ENCODE results near the gene LY6G6F. TPM values are rescaled to one million over a fixed set of nuclear protein-coding genes. Genes with fewer than 3 reads are reported as not detected.
A peak's percentile ranks its signal among the peaks of the same experiment; 100 is the strongest.

LY6G6F gene
- polyA plus RNA-seq, 1 of the 3 experiments (the other 2 are of a cell fraction), result not detected

DNA sequence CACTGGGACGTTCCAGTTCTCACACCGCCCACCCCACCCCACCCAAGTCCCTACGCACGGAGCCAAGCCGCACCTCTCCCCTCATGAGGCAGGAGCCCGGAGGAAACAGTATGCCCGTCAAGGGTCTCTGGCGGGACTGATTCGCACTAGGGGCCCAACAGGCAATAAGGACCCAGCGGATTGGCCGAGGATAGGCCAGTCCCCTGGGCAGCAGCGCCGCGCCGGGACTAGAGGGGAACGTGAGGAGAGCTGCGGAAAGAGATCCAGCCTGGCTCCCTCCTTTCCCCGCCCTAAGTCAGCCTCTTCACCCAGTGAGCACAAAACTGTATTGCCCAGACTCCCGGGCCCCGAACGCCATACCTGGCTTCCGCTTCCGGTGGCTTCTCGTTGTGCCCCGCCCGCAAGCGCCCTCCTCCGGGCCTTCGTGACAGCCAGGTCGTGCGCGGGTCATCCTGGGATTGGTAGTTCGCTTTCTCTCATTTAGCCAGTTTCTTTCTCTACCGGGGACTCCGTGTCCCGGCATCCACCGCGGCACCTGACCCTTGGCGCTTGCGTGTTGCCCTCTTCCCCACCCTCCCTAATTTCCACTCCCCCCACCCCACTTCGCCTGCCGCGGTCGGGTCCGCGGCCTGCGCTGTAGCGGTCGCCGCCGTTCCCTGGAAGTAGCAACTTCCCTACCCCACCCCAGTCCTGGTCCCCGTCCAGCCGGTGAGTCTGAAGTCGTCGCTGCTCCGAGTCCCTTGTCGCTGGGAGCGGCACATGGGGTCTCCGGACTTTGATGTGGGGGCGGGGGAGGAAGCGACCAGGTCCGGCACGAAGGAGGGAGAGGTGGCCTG, 40.9 kb upstream of the LY6G6F start, which contains the start of gene CSNK2B:
CSNK2B (plus strand) TSS at position 580 of the 836 bp plus-strand sequence. CDS start 752 bp downstream, outside the sequence.
- WGBS (ENCODE audit: low lambda C conversion rate), result under 1% methylated on average over 45 of the region's 63 CpGs
- no peaks in the 10 kb centered on the region for H3K27me3 ChIP-seq (ENCODE audit: insufficient read depth)
- H3K4me3 ChIP-seq (ENCODE audit: low read depth in 2 of 2, low read length in 1 of 2), result peak within 1 kb of the TSS; percentile 86 to 89
- ChIA-PET CTCF (interaction anchor here (1.0 to 2.8 kb wide), 4 partner anchors 12 to 173 kb away, joined by 3 to 10 read pairs (median 4); partner anchors contain the start of gene BAG6), POLR2A (interaction anchor here (0.6 to 1.8 kb wide), 8 partner anchors 9 to 1306 kb away, joined by 3 to 20 read pairs (median 3); partner anchors contain the start of genes AGPAT1, BAG6, EHMT2 and LSM2)
- DNase-seq, result peak; percentile 96
- peaks cover 70% of the 10 kb centered on the region for H3K79me2 ChIP-seq (ENCODE audit: insufficient read depth)
- H3K9me3 ChIP-seq, result no peaks in the 10 kb centered on the region
- peak within 1 kb of the TSS; percentile 92 for H3K9ac ChIP-seq
- H3K9me2 ChIP-seq, result no peaks in the 10 kb centered on the region
- peaks cover 41 to 48% of the 10 kb centered on the region in 2 experiments for H3K36me3 ChIP-seq (replicated peaks in 1 of 2; ENCODE audit: control insufficient read depth in 1 of 2, insufficient read depth in 2 of 2, low read length in 1 of 2)
- H3K4me1 ChIP-seq (ENCODE audit: control insufficient read depth in 1 of 2, insufficient read depth in 2 of 2, low read depth in 1 of 2, low read length in 1 of 2), result peaks cover 17 to 18% of the 10 kb centered on the region in 2 experiments; a peak in 3 of 4 replicates
- H3F3A ChIP-seq (replicated peaks; ENCODE audit: insufficient read depth), result peaks cover 24% of the 10 kb centered on the region
- H2AFZ ChIP-seq (ENCODE audit: low read depth), result peak within 1 kb of the TSS; percentile 58
- peak within 1 kb of the TSS; percentile 87 to 92 for H3K27ac ChIP-seq (ENCODE audit: low read depth in 2 of 2, low read length in 1 of 2)
- H3K4me2 ChIP-seq, result peak within 1 kb of the TSS; percentile 97
- no peaks in the 10 kb centered on the region for H4K20me1 ChIP-seq (ENCODE audit: insufficient read depth)
- TF ChIP-seq RCOR1 (IDR thresholded peaks at IDR 0.05; ENCODE audit: low read length) (no peak), ELF1 (IDR thresholded peaks at IDR 0.05) (peak; percentile 92), FOXM1 (IDR thresholded peaks at IDR 0.05; ENCODE audit: low read depth) (no peak), TCF12 (IDR thresholded peaks at IDR 0.05) (peak; percentile 15; the same call in 1 of the 2 replicates), NRF1 (IDR thresholded peaks at IDR 0.05; ENCODE audit: low read depth, low read length) (peak; percentile 63), JUND (IDR thresholded peaks at IDR 0.05) (no peak), RAD21 (IDR thresholded peaks at IDR 0.05; ENCODE audit: low read length) (no peak), POLR2AphosphoS5 (IDR thresholded peaks at IDR 0.05; ENCODE audit: low read depth, low read length) (peak; percentile 82), FOSL2 (IDR thresholded peaks at IDR 0.05; ENCODE audit: borderline replicate concordance, low read depth) (no peak), TEAD4 (IDR thresholded peaks at IDR 0.05; ENCODE audit: borderline replicate concordance, insufficient read depth) (no peak), GATA2 (CRISPR knock-in tag; IDR thresholded peaks at IDR 0.05) (no peak), EP300 (IDR thresholded peaks at IDR 0.05; ENCODE audit: borderline replicate concordance in 1 of 2, low read depth in 1 of 2, low read length in 1 of 2) (peak in 1 of 2 experiments; percentile 5; a peak in 1 of 4 replicates), EZH2phosphoT487 (IDR thresholded peaks at IDR 0.05; ENCODE audit: borderline replicate concordance, low read depth) (no peak), FOXJ3 (CRISPR knock-in tag; IDR thresholded peaks at IDR 0.05) (peak; percentile 18; the same call in 1 of the 2 replicates), TAF1 (IDR thresholded peaks at IDR 0.05; ENCODE audit: borderline replicate concordance, low read depth, low read length) (peak; percentile 59), GABPA (IDR thresholded peaks at IDR 0.05; ENCODE audit: low read depth) (peak; percentile 94)
- TF ChIP-seq, protein P1, sequence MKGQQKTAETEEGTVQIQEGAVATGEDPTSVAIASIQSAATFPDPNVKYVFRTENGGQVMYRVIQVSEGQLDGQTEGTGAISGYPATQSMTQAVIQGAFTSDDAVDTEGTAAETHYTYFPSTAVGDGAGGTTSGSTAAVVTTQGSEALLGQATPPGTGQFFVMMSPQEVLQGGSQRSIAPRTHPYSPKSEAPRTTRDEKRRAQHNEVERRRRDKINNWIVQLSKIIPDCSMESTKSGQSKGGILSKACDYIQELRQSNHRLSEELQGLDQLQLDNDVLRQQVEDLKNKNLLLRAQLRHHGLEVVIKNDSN (IDR thresholded peaks at IDR 0.05; ENCODE audit: borderline replicate concordance, low read depth), result peak; percentile 66; the same call in 1 of the 2 replicates
- TF ChIP-seq, protein P2, sequence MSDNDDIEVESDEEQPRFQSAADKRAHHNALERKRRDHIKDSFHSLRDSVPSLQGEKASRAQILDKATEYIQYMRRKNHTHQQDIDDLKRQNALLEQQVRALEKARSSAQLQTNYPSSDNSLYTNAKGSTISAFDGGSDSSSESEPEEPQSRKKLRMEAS (IDR thresholded peaks at IDR 0.05; ENCODE audit: low read depth), result peak; percentile 72
- TF ChIP-seq, protein P3, sequence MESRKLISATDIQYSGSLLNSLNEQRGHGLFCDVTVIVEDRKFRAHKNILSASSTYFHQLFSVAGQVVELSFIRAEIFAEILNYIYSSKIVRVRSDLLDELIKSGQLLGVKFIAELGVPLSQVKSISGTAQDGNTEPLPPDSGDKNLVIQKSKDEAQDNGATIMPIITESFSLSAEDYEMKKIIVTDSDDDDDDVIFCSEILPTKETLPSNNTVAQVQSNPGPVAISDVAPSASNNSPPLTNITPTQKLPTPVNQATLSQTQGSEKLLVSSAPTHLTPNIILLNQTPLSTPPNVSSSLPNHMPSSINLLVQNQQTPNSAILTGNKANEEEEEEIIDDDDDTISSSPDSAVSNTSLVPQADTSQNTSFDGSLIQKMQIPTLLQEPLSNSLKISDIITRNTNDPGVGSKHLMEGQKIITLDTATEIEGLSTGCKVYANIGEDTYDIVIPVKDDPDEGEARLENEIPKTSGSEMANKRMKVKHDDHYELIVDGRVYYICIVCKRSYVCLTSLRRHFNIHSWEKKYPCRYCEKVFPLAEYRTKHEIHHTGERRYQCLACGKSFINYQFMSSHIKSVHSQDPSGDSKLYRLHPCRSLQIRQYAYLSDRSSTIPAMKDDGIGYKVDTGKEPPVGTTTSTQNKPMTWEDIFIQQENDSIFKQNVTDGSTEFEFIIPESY (IDR thresholded peaks at IDR 0.05; ENCODE audit: borderline replicate concordance, low read depth), result peak; percentile 35; the same call in 1 of the 2 replicates
- TF ChIP-seq, protein P4, sequence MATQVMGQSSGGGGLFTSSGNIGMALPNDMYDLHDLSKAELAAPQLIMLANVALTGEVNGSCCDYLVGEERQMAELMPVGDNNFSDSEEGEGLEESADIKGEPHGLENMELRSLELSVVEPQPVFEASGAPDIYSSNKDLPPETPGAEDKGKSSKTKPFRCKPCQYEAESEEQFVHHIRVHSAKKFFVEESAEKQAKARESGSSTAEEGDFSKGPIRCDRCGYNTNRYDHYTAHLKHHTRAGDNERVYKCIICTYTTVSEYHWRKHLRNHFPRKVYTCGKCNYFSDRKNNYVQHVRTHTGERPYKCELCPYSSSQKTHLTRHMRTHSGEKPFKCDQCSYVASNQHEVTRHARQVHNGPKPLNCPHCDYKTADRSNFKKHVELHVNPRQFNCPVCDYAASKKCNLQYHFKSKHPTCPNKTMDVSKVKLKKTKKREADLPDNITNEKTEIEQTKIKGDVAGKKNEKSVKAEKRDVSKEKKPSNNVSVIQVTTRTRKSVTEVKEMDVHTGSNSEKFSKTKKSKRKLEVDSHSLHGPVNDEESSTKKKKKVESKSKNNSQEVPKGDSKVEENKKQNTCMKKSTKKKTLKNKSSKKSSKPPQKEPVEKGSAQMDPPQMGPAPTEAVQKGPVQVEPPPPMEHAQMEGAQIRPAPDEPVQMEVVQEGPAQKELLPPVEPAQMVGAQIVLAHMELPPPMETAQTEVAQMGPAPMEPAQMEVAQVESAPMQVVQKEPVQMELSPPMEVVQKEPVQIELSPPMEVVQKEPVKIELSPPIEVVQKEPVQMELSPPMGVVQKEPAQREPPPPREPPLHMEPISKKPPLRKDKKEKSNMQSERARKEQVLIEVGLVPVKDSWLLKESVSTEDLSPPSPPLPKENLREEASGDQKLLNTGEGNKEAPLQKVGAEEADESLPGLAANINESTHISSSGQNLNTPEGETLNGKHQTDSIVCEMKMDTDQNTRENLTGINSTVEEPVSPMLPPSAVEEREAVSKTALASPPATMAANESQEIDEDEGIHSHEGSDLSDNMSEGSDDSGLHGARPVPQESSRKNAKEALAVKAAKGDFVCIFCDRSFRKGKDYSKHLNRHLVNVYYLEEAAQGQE (IDR thresholded peaks at IDR 0.05; ENCODE audit: low read depth, low read length), result no peak
- TF ChIP-seq, protein P5, sequence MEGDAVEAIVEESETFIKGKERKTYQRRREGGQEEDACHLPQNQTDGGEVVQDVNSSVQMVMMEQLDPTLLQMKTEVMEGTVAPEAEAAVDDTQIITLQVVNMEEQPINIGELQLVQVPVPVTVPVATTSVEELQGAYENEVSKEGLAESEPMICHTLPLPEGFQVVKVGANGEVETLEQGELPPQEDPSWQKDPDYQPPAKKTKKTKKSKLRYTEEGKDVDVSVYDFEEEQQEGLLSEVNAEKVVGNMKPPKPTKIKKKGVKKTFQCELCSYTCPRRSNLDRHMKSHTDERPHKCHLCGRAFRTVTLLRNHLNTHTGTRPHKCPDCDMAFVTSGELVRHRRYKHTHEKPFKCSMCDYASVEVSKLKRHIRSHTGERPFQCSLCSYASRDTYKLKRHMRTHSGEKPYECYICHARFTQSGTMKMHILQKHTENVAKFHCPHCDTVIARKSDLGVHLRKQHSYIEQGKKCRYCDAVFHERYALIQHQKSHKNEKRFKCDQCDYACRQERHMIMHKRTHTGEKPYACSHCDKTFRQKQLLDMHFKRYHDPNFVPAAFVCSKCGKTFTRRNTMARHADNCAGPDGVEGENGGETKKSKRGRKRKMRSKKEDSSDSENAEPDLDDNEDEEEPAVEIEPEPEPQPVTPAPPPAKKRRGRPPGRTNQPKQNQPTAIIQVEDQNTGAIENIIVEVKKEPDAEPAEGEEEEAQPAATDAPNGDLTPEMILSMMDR (IDR thresholded peaks at IDR 0.05), result no peak
- TF ChIP-seq, protein P6, sequence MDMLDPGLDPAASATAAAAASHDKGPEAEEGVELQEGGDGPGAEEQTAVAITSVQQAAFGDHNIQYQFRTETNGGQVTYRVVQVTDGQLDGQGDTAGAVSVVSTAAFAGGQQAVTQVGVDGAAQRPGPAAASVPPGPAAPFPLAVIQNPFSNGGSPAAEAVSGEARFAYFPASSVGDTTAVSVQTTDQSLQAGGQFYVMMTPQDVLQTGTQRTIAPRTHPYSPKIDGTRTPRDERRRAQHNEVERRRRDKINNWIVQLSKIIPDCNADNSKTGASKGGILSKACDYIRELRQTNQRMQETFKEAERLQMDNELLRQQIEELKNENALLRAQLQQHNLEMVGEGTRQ (IDR thresholded peaks at IDR 0.05; ENCODE audit: borderline replicate concordance, low read depth, low read length), result peak; percentile 59
